GM19239 (cell line): ENCODE results near the gene ORAI1.
A peak's percentile ranks its signal among the peaks of the same experiment; 100 is the strongest.
"Not testable (repeated sequence)": the region's sequence is repeated elsewhere in the genome, so short reads cannot be mapped to it uniquely, and the experiment has no call there.

Source experiments
- DNase-seq: peaks from one replicate; pipeline ENCODE4 v3.0.0; 2011; ENCODE audit warnings: low spot score; ENCODE audit not compliant: insufficient read length
- FAIRE-seq: peaks from 2 replicates; lab custom pipeline; 2011; peaks lifted over from hg19 to GRCh38; lab: Jason Lieb, UNC

Gene ORAI1

DNA sequence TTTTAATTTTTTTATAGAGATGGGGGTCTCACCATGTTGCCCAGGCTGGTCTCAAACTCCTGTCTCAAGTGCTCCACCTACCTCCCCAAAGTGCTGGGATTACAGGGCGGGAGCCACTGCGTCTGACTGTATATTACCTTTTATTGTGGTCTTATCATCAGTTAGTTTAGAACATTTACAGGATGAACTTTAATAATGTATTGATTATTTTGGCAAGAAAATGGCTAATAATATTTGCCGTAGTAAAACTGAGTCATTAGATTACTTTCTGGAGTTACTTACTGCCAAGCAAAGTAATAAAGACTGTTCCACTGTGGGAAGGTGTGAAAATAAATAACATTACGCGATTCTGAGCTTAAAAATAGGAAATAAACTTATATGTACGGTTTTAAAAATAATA, 23.6 kb upstream of the ORAI1 start:
- no peak for DNase-seq
- no peak for FAIRE-seq

DNA sequence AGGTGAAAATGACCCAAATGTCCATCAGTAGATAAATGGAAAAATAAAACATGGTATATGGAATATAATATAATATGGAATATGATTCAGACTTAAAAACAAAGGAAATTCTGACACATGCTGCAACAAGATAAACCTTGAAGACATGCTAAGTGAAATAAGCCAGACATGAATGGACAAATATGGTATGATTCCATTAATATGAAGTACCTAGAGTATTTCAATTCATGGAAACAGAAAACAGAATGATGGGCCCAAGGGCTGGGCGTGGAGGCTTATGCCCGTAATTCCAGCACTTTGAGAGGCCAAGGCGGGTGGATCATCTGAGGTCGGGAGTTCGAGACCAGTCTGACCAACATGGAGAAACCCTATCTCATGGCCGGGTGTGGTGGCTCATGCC, 22.7 kb upstream of the ORAI1 start:
- FAIRE-seq (no peak), DNase-seq (no peak)

DNA sequence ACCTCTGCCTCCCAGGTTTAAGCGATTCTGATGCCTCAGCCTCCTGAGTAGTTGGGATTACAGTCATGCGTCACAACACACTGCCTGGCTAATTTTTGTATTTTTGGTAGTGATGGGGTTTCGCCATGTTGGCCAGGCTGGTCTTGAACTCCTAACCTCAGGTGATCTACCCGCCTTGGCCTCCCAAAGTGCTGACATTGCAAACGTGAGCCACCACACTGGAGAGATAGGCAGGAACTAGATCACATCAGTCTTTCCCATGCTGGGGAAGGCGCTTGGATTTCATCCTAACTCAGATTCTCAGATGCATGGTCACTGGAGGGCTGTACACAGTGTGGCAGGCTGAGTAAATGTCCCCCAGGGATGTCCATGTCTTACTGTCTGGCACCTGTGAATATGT, 18.0 kb upstream of the ORAI1 start:
- DNase-seq (no peak), FAIRE-seq (no peak)

DNA sequence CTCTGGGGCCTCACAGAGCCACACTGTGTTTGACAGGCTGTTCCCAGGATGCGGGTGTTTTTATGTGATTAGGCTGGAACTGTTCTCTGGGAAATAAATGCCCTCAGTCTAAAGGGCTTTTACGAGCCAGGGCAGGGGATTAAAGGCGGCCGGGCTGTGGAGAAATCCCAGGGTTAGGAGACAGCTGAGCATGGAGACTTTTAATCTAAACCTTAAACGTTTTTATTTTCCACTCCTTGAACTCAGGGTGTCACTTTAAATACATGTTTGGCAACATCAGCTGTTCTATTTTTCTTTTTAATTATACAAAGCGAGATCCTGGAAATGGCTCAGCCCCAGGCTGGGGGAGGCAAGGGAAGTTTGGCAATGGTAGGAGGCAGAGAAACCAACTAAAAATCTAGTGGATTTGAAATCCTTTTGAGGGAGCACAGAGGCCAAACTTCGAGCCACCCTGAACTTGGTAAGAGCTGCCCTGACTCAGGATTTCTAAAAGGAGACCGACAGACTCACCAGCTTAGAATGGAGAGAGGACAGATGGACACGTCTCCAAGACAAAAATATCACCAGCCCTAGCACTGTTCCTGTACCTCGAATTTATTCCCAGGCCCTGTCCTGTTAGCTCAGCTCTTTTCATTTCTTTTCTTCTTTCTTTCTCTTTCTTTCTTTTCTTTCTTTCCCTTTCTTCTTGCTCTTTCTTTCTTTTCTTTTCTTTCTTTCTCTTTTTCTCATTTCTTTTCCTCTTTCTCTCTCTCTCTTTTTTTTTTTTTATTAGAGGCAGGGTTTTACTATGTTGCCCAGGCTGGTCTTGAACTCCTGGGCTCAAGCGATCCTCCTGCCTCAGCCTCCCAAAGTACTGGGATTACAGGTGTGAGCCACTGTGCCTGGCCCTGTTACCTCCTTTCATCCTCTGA, 15.8 kb upstream of the ORAI1 start:
- DNase-seq (no peak), FAIRE-seq (no peak)

DNA sequence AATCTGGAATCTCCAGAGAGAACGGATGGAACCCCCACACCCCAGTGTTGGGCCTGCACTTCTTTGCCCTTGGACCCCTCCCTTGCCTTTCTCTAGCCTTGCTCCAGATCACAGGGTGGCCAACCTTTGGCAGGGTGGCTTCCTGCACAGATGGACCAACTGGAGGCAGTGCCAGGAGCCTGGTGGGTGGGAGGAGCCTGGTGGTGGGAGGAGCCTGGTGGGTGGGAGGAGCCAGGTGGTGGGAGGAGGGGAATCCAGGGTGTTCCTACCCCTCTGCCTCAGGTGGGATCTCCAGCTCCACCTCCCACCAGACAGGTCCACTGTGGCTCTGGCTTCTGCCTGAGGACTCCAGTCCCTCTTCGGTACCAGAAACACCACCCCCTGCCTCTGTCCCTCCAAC, 15.0 kb upstream of the ORAI1 start:
- FAIRE-seq (no peak), DNase-seq (no peak)

DNA sequence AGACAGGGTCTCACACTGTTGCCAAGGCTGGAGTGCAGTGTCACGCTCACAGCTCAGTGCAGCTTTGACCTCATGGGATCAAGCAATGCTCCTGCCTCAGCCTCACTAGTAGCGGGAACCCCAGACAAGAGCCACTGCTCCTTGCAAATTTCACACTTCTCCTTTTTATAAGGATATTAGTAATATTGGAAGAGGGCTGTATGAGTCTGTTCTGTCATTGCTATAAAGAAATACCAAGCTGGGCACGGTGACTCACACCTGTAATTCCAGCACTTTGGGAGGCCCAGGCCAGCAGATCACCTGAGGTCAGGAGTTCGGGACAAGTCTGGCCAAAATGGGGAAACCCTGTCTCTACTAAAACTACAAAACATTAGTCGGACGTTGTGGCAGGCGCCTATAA, 12.9 kb upstream of the ORAI1 start:
- DNase-seq (no peak), FAIRE-seq (no peak)

DNA sequence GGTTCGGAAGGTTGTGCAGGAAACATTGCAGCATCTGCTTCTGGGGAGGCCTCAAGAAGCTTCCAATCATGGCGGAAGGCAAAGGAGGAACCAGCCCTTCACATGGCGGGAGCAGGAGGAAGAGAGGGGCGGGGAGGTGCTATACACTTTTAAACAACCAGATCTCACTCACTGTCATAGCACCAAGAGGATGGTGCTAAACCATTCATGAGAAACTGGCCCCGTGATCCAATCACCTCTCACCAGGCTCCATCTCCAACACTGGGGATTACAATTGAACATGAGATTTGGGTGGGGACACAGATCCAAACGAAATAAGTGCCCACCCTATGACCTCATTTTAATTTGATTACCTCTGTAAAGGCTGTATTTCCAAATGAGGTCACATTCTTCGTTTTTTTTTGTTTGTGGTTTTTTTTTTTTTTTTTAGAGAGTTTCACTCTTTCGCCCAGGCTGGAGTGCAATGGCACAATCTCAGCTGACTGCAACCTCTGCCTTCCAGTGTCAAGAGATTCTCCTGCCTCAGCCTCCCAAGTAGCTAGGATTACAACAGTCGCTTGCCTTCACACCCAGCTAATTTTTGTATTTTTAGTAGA, 11.4 kb upstream of the ORAI1 start:
- DNase-seq (no peak), FAIRE-seq (no peak)

DNA sequence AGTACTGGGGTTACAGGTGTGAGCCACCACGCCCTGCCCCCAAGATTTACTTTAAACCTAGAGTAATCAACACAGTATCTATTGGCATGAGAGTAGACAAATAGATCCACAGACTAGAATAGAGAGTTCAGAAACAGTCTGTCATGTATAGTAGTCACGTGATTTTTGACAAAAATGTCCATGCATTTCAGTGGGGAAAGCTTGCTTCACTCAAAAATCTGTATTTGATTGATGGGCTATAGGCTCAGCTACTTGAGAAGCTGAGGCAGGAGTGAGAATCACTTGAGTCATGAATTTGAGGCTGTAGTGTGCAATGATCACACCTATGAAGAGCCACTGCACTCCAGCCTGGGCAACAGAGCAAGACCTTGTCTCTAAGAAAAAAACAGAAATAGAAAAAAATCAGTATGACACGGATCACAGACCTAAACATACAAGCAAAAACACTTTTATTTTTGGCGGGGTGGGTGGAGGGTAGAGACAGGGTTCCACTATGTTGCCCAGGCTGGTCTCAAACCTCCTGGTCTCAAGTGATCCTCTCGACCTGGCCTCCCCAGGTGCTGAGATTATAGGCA, 7.6 kb upstream of the ORAI1 start:
- FAIRE-seq (no peak), DNase-seq (no peak)

DNA sequence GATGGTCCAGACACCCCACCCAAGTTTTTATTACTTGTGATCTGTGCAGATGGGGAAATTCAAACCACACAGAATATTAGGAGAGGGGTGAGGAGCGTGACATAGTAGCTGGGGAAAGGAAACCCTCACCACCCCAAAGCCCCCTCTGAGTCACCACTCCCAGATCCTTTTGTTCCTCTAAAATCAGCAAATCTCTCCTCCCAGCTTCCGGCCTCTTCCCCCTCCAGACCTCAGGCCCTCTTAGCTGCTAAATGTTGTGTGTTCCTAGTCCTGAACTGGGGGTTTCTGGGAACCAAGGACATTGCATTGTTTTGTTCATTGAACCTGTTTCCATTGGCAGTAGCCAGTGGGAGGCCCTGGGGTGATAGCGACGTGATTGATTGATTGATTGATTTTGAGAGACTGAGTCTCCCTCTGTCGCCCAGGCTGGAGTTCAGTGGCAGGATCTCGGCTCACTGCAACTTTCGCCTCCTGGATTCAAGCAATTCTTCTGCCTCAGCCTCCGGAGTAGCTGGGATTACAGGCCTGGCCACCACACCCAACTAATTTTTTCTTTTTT, 5.9 kb upstream of the ORAI1 start:
- FAIRE-seq, result no peak
- DNase-seq, result no peak

DNA sequence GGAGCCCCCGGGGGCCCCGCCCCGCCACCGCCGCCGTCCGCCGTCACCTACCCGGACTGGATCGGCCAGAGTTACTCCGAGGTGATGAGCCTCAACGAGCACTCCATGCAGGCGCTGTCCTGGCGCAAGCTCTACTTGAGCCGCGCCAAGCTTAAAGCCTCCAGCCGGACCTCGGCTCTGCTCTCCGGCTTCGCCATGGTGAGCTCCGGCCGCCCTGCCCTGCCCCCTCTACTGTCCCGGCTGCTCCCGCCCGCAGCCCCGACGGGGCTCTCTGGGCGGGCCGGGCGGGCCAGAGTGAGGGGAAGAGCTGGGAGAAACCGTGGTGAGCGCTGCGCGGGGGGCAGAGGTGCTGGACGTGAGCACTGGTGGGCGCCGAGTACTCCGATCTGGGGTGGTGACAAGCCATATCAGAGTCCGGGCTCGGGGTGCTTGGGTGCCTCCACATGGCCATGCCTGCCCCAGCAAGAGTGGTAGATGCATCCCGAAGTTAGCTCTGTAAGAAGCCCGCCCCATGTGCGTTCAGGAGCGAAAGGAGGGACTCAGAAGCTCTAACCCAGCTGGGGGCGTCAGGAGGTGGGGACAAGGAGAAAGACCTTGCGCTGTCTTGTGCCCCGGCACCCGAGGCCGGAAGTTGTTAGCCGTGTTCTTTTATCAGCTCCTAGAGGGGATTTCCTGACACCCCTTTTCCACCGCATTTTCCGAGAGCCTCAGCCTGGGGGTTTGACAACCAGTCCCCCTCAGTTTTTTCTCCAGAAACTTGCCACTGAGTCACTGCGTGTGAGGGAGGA, 717 bp downstream of the ORAI1 start:
- FAIRE-seq, result peak; percentile 79

DNA sequence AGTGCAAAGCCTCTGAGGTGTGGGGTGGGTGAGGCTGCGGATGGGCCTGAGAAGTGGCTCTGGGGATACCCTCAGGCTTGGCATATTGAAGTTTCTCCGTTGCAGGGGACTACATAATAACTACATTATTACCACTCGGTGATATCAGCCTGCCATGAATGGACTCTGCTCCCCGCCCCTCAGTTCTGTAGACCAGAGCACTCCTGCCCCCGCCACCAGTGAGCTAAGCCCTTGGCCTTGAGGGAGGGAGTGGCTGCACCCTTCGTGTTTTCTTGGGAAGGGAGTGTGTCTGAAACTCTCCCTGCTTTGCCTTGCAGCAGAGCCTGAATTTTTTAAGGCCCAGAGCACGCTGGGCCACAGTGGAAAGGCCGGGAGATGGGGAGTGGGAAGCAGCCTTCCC, 1.7 kb downstream of the ORAI1 start:
- no peak for DNase-seq
- FAIRE-seq, result no peak

More for the DNA sequence above, 717 bp downstream of the ORAI1 start:
- peak; percentile 54 for DNase-seq

DNA sequence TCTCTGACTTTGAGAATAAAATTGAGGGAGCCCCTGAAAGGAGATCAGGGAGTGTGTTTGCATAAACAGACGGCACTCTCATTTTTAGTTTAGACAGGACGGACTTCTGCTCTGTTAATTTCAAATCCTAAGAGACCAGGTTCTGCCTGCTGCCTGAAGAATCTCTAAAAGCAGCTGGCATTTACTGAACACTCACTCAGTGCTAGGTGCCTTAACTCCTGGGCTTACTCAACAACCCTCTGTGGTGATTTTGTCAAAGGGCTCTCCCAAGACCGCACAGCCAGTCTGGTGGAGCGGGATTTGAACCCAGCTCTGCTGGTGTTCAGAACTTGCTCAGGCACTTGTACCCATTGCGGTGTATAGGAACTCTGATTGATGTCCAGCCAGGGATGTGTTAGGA, 2.2 kb downstream of the ORAI1 start:
- FAIRE-seq (no peak), DNase-seq (no peak)

DNA sequence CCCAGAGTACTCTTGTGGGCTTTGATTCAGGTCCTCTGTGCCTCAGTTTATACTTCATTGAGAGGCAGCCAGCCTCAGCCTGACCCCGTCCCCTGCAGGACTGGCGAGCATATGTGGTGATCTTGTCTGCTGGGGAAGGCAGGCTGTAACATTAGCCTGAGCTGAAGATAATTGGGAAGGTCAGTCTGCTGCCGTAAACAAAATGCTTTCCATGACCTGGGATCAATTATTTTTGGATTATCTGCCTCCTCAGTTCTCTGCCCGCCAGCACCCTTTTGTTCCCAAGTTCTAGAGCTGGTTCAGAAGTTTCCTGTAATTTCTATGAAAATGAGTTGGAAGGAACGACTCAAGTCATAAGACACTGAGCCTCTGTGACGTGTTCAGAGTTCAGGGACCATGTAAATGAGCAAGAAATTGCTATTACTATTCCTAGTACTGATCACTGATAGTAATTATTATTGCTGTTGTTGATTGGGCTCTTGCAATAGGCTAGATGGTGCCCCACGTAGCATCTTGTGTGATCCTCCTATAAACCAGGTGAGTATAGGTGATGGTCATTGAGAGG, 4.5 kb downstream of the ORAI1 start:
- DNase-seq (no peak), FAIRE-seq (no peak)

DNA sequence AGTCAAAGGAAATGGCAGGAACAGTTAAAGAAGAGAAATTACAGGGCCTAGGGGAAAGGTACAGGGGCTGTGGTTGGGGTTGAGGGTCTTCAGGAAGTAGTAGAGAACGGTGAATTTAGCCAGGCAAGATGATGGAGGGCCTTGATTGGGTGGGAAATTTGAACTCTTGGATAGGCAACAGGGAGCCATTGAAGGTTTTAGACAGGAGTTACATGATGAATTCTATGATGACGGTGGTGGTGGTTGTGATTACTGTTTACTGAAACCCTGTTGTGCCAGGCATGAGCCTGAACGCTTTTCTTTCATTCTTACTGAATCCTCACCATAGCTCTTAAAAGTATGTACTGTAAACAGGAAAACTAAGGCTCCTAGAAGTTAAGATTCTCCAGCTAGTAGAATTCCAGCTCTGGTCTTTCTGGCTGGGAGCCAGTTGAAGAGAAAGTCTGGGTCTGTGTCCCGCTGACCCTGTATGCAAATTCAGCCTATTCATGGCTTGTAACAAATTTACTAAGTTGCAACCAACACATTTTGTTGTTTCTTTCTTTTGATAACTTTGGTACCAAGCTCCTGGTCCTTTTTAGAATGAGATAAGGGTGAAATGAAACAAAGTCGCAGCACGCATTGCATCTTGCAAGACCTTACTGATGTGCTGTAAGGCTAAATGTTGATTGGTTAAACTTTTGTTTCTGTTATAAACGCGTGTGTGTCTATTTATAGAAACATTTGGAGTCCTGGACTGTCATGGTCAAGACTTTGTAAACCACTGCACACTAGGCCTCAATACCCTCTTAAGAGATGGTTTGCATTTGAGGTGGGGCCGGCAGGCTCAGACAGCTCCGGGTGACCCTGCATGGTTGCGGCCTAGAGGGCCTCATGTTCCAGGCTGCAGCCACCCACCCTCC, 6.0 kb downstream of the ORAI1 start:
- DNase-seq (no peak), FAIRE-seq (peak; percentile 37)

DNA sequence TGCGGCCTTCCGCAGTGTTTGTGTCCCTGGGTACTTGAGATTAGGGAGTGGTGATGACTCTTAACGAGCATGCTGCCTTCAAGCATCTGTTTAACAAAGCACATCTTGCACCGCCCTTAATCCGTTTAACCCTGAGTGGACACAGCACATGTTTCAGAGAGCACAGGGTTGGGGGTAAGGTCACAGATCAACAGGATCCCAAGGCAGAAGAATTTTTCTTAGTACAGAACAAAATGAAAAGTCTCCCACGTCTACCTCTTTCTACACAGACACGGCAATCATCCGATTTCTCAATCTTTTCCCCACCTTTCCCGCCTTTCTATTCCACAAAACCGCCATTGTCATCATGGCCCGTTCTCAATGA, 7.5 kb downstream of the ORAI1 start:
- not testable (repeated sequence) for FAIRE-seq, DNase-seq

DNA sequence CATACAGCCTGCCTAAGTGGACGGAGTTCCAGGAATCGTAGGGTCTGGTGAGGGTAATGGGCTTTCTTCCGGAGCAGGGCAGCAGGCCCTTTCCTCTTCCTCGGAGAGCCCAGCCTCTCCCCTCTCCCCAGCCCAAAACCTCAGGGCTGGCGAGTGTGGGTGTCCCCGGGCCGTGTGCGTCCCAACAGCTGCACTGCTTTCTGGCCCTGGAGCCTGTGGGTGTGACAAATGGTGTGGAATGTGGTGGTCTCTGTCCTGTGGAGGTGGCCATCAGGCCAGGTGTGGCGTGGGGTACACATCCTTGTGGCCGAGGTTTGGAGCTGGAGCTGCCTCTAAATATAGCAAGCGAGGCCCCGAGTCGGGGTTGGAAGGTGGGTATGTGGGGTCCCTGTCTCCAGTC, 8.5 kb downstream of the ORAI1 start:
- FAIRE-seq (no peak), DNase-seq (no peak)

DNA sequence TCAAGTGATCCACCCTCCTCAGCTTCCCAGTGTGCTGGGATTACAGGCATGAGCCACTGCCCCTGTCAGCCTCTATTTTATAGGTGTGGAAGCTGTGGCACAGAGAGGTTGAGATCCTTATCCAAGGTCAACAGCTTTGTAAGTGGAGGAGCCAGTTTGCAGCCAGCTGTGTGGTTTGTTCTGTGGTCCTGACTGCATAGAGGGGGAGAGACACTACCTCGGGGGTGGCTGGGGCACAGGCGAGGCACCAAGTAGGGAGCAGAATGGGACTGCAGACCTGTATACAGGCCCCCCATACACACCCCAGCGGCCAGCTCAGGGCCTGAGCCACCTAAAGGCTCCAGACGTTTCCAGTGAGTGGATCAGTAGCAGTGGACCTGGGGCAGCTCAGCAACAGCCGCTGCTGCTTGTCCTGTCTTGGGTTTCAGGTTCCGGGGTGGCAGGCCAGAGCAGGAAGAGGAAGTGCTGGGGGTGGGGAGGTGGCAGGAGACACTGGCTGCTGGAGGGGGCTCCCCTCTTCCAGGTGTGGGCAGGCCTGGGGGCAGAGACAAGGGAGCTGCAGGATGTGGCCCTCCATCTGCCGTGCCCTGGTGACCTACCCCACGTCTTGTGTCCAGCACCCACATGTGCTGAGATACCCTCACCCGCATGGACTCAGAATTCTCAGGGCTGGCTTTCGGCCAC, 11.0 kb downstream of the ORAI1 start:
- FAIRE-seq (peak; percentile 87), DNase-seq (peak; percentile 88)

DNA sequence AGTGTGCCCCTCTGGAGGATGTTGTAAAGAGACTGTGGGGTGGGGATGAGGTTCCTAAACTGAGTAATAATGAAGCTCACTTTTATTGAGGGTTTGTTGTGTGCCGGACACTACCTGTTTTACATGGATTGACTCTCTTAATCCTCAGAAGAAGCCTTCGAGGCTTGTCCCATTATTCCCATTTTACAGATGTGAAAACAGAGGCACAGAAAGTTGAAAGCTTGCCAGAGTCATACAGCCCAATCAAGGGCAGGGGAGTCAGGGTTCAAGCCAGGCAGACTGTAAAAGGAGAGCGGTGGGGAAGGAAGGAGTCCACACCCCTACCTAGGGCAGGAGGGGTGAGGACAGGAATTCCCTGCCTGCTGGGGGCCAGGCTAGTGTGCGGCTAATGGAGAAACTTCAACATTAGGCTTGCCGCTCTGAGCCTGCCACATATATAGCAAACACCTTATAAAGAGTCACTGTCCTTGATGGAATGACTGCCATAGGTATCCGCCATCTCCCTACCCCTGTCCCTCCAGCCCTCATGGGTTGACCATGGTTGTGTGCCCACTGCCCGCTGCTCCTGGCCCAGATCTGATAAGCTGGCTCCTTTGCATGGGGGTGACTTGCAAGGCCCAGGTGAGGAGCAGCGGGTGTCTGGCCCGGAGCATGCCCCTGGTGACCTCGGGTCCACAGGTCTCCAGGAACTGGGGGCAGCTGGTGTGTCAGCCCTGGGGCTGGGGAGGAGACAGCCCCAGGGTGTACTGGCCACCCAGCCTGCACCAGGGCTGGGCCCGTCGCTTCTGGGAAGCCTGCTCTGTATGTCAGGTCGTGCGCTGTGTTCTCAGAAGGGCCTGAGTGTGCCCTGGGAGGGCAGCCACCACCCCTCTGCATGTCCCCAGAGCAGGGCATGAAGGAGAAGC, 12.2 kb downstream of the ORAI1 start:
- FAIRE-seq (no peak), DNase-seq (no peak)
